ENCODE results near the gene CLK4.
"Not testable (repeated sequence)": the region's sequence is repeated elsewhere in the genome, so short reads cannot be mapped to it uniquely, and the experiment has no call there.

The CLK4 gene

GRCh38 chr5:178585421-178585820, 41.4 kb downstream of the CLK4 start:
- DNase-seq, result not testable (repeated sequence)

- DNase-seq, result no peak
Observed at GRCh38 chr5:178583279-178583678, 43.6 kb downstream of the CLK4 start.

GRCh38 chr5:178582291-178582690, 44.6 kb downstream of the CLK4 start:
- no peak for DNase-seq

GRCh38 chr5:178581621-178582020, 45.2 kb downstream of the CLK4 start:
- DNase-seq, result no peak

GRCh38 chr5:178580271-178580955, 46.4 kb downstream of the CLK4 start:
- no peak for DNase-seq

- no peak for DNase-seq
Observed at GRCh38 chr5:178577944-178578343, 48.9 kb downstream of the CLK4 start.

- DNase-seq, result no peak
Observed at GRCh38 chr5:178577376-178577839, 49.4 kb downstream of the CLK4 start.

- no peak for DNase-seq
Observed at GRCh38 chr5:178576591-178577351, 50.1 kb downstream of the CLK4 start.

- no peak for DNase-seq
Observed at GRCh38 chr5:178573216-178573615, 53.6 kb downstream of the CLK4 start.

- DNase-seq, result no peak
Observed at GRCh38 chr5:178572617-178573016, 54.2 kb downstream of the CLK4 start.

GRCh38 chr5:178569485-178569884, 57.4 kb downstream of the CLK4 start:
- DNase-seq, result no peak

GRCh38 chr5:178564811-178565550, 61.9 kb downstream of the CLK4 start:
- no peak for DNase-seq

- DNase-seq, result peak in 1 of 2 experiments; percentile 17
Observed at GRCh38 chr5:178564397-178564796, 62.5 kb downstream of the CLK4 start.

GRCh38 chr5:178563621-178564020, 63.2 kb downstream of the CLK4 start:
- no peak for DNase-seq

GRCh38 chr5:178561746-178562264, 65.0 kb downstream of the CLK4 start:
- DNase-seq, result no peak

GRCh38 chr5:178560911-178561310, 65.9 kb downstream of the CLK4 start:
- DNase-seq, result no peak

GRCh38 chr5:178557416-178557815, 69.4 kb downstream of the CLK4 start:
- no peak for DNase-seq

GRCh38 chr5:178555771-178556211, 71.1 kb downstream of the CLK4 start:
- DNase-seq, result no peak

- DNase-seq, result no peak
Observed at GRCh38 chr5:178555005-178555404, 71.8 kb downstream of the CLK4 start.

GRCh38 chr5:178554311-178554710, 72.5 kb downstream of the CLK4 start:
- DNase-seq, result no peak

GRCh38 chr5:178553517-178553916, 73.3 kb downstream of the CLK4 start:
- no peak for DNase-seq
